NOMO-1 treated with dmso at 0.1 percent for 144 hours (cell line): ENCODE data around the gene SMAD7.
A peak's percentile ranks its signal among the peaks of the same experiment; 100 is the strongest.

Source experiments
- DNase-seq: peaks from one replicate; lab custom pipeline; 2025; ENCODE audit not compliant: unreplicated experiment; lab: John Stamatoyannopoulos, UW

SMAD7 gene

GRCh38 chr18:48932822-48933510, 17.8 kb downstream of the SMAD7 start:
- peak; percentile 74 for DNase-seq

DNA sequence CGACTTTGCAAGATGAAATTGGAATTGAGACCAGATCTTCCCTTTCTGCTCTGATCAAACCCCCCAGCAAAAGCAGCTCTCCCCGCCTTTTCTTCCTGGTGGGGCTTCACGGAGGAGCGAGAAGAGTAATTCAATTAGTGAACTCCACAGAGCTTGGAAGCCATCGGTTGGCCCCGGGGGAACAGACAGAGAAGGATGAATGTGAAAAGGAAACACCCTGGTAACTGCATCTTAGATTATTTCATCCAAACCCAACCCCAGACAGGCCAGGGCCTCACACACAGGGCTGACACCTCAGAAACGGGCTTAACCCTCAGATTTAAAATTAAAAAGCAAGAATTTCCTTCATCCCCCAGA, 18.3 kb downstream of the SMAD7 start:
- no peak for DNase-seq

DNA sequence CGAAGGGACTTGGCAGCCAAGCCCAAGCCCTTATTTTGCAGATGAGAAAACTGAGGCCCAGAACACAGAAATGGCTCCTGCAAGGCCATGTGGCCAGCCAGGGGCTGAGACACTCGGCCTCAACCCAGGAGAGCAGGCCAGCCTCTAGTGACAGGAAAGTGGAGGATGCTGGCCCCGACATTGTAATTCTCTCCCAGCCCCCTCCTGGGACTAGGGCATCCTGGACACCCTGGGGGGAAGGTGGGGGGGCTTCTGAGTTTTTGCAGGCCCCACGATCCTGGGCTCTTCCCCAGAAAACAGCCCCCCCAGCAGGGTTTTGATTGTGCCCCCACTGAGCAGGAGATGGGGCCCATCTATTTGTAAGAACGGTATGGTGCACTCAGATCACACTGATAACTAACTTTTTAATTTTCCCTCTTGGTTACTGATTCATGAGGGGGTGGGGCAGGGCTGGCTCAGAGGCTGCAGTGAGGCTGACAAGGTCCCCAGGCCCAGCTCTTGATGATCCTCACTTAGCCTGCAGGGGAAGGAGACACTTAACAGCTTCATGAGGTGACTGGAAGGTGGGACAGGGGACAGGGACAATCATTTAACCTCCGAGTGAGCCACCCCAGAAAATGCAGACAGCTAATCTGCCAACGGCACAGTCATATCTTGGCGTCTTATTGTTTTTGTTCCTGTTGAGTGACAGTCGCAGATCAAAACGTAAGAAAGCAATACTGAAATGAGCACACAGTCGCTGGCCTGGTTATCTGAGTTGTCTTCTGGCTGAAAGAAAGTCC, 18.9 kb downstream of the SMAD7 start:
- no peak for DNase-seq

GRCh38 chr18:48930926-48931325, 19.8 kb downstream of the SMAD7 start:
- no peak for DNase-seq

- no peak for DNase-seq
Observed at GRCh38 chr18:48929941-48930713, 20.6 kb downstream of the SMAD7 start.

DNA sequence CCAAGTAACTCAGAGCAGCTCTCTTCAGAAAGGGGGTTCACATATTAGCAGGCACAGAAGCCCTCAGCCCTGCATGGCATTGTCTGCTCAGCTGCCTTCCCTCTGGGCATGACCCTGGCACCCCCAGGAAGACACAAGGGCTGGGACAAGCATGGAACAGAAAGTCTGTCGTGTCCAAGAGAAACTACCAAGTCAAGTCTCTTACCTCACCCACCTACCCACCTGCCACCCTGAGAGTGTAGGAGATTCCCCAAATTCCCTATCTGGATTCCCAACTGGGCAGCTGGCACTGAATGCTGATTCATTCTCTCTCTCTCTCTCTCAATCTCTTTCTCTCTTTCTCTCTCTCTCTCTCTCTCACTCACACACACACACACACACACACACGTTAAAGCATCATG, 21.6 kb downstream of the SMAD7 start:
- DNase-seq = no peak

DNA sequence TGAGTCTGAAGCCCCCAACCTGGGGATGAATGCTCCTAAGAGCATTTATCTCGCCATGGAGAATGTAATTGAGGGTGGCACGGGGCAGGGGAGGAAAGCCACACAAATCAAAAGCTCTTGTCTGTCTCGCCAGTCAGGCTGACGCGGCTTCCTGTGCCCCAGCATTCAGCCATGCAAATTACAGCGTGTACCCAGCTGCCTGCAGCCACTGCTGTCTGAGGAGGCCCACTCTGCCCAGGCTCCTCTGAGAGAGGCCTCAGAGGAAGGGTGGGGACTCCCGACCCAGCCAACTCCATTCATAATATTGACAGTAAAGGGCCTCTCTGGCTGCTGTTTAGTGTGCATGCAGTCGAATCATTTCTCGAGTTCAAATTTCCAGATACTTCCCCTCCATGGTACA, 22.0 kb downstream of the SMAD7 start:
- DNase-seq = peak; percentile 89

DNA sequence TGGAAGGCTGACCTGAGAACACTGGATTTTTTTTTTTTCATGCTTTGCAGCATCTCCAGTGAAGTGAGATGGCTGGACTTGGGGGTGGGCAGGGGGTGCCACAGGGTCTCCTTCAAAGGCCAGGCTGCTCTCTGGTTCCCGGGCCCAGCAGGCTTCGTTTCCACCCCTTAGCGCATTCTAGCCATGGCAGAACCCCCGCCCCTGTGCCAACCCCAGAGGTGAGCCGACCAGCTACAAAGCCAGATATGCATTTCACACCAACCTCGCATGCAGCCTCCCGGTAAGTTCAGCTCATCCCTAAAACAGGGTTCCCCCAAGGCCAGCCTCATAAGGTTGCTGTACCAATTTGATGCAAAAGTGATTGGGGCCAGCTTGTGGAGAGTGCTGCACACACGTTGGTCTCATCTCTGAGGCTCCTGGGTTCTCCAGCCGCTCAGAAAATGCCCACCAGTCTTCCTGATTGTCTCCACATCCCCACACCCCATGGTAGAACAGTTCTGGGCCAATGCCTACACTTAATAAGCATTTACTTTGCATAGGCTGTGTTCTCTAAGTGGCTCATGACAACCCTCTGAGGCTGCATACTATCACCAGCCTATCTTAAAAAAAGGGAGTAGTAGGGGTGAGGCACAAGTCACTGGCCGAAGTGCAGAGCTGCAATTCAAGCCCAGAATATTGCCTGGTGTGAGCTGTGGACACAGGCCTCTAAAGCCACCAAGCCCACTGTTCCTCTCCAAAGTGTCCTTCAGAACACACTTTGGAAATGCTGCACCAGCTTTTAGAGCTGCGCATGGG, 23.3 kb downstream of the SMAD7 start:
- DNase-seq = no peak

- DNase-seq = no peak
Observed at GRCh38 chr18:48926420-48926857, 24.3 kb downstream of the SMAD7 start.

- no peak for DNase-seq
Observed at GRCh38 chr18:48925491-48925780, 25.3 kb downstream of the SMAD7 start.

GRCh38 chr18:48924630-48925490, 25.9 kb downstream of the SMAD7 start:
- DNase-seq = no peak

DNA sequence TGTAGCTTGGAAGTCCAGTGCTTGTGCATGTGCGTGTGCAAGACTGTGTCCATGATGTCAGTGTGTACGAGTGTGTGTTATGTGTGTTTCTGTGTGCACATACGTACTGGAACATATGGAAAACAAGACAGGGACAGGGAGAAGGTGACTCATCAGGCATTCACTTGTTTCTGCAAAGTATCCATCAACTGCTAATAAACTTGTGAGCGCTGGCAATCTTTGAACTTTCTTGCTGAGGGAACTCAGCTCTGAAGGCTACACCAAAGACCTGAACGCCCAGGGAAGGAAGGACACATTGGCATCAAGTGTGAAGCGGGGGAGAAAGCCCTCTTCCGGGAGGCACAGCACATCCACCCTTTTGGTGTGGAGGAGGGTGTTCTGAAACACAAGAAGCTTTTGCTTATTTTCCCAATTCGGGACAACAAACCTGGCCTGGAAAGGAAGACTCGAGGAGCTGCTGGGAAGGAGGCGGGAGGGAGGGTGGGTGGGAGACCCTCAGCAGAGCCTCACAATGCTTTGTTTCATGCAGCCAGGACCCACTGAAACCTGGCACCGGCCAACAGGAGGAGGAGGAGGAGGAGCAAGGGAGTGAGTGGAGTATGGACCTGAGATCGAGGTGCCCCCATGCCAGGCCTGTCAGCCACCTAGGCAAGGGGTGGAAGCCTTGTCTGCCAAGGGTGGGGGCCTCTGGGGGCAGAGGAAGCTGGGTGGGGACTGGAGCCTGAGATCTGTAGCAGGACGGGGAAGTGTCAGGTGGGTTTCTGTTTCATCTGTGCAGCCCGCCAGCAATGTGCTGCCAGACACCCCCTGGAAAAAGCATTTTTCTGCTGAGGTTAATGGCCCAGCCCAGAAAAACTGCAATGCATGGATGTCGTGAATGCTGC, 26.8 kb downstream of the SMAD7 start:
- no peak for DNase-seq

DNA sequence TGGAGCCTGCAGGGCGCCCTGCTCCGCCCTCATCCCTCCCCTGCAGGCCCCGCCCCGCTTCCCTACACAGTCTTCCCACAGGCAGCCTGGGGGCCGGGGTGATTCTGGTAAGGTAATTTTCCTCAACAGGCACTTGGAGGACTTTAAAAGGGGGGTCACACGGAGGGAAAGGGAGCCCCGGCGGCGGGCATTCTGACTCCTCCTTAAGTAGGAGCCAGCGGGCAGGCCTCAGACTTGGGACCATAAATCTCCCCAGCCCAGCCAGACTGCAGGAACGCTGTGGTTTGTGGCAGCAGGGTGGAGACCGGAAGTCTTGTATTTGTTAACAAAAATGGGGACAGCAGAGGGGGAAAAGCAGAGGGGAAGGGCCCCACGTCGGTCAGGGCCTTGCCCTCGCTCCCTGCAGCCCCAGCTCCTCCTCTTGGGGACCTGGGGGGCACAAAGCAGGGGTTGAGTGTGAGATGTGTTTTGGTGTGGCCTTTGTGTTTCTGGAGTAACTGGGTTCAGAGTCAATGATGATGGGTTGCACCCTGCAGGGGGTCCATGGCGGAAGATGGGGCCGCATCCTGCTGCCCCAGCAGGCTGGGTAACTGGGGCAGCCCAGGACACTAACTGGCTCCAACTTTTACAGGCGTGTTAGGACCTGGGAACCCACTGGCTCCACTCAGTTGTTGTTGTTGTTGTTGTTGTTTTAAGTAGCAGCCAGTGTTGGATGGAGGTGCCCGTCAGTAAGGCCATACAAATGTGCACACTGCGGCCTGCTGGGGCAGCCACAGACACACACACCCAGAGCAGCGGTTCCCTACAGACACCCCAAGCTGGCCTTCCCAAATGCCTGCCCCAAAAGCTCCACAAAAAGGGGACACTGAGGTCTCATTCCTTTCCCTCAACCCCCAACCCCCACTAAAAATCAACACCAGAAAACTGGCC, 27.7 kb downstream of the SMAD7 start:
- peak; percentile 91 for DNase-seq

GRCh38 chr18:48922226-48922800, 28.5 kb downstream of the SMAD7 start:
- no peak for DNase-seq

DNA sequence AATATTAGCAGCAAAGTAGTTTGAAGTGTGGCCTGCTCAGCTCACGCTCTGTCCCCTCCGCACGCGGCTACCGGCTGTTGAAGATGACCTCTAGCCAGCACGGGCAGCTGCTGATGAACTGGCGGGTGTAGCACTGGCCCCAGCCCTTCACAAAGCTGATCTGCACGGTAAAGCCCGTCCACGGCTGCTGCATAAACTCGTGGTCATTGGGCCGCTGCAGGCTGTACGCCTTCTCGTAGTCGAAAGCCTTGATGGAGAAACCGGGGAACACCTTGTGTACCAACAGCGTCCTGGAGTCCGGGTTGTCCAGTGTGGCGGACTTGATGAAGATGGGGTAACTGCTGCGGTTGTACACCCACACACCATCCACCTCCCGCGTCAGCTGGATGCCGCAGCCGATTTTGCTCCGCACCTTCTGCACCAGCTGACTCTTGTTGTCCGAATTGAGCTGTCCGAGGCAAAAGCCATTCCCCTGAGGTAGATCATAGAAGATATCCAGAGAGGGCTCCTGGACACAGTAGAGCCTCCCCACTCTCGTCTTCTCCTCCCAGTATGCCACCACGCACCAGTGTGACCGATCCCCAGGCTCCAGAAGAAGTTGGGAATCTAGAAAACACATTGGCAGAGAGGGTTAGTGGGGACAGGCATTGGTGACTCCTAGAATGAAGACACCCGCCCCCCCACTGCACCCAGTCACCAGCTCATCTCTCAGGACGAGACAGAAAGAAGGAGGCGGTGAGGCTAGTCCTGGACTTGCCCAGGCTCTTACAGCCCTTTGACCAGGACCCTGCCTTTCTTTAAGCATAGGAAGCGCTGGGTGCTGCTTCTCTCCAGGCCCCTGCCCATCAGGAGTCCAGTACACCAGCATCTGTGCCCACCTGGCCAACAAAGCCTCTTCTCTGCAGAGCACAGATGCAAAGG, 29.2 kb downstream of the SMAD7 start:
- DNase-seq = no peak

GRCh38 chr18:48920408-48921038, 30.2 kb downstream of the SMAD7 start:
- DNase-seq = no peak
